ES-I3 (cell line): ENCODE data around the gene CROCC2.

Source experiments
- H3K36me3 ChIP-seq: 2 replicates; pipeline ENCODE4 v1.6.1; 2013; ENCODE audit warnings: mild to moderate bottlenecking, low read length, control low read depth, moderate library complexity; ENCODE audit not compliant: insufficient read depth
- H3K4me1 ChIP-seq: 2 replicates; pipeline ENCODE4 v1.6.1; 2013; ENCODE audit warnings: mild to moderate bottlenecking, control low read depth, low read length; ENCODE audit not compliant: insufficient read depth
- H3K9ac ChIP-seq: 2 replicates; pipeline ENCODE4 v1.6.1; 2013; ENCODE audit warnings: low read depth, mild to moderate bottlenecking, low read length, moderate library complexity
- H3K9me3 ChIP-seq: 2 replicates; pipeline ENCODE4 v1.6.1; 2013; ENCODE audit warnings: mild to moderate bottlenecking, low read length, moderate library complexity; ENCODE audit not compliant: control insufficient read depth, insufficient read depth

Gene CROCC2

GRCh38 chr2:241002275-241003046, 96.3 kb downstream of the CROCC2 start:
- H3K36me3 ChIP-seq: no peaks in the 10 kb centered on the region
- H3K4me1 ChIP-seq: no peaks in the 10 kb centered on the region
- peaks cover 8% of the 10 kb centered on the region for H3K9me3 ChIP-seq
- no peak overlapping the region for H3K9ac ChIP-seq

- Histone ChIP-seq H3K9ac (no peak overlapping the region), H3K9me3 (peaks cover 8% of the 10 kb centered on the region), H3K4me1 (no peaks in the 10 kb centered on the region), H3K36me3 (no peaks in the 10 kb centered on the region)
Measured at GRCh38 chr2:241003047-241003360, 96.9 kb downstream of the CROCC2 start.

GRCh38 chr2:241003369-241003768, 97.2 kb downstream of the CROCC2 start:
- no peak overlapping the region for H3K9ac ChIP-seq
- no peaks in the 10 kb centered on the region for H3K4me1 ChIP-seq
- H3K9me3 ChIP-seq: peaks cover 8% of the 10 kb centered on the region
- H3K36me3 ChIP-seq: no peaks in the 10 kb centered on the region

GRCh38 chr2:241003830-241004564, 97.9 kb downstream of the CROCC2 start:
- Histone ChIP-seq H3K36me3 (no peaks in the 10 kb centered on the region), H3K9me3 (peaks cover 8% of the 10 kb centered on the region)

GRCh38 chr2:241005569-241005968, 99.4 kb downstream of the CROCC2 start:
- Histone ChIP-seq H3K9ac (no peak overlapping the region), H3K9me3 (peaks cover 8% of the 10 kb centered on the region), H3K4me1 (peaks cover 12% of the 10 kb centered on the region), H3K36me3 (no peaks in the 10 kb centered on the region)

More at GRCh38 chr2:241003830-241004564, 97.9 kb downstream of the CROCC2 start:
- H3K9ac ChIP-seq: no peak overlapping the region
- peaks cover 4% of the 10 kb centered on the region for H3K4me1 ChIP-seq

GRCh38 chr2:241006412-241006811, 100.3 kb downstream of the CROCC2 start:
- Histone ChIP-seq H3K36me3 (no peaks in the 10 kb centered on the region), H3K4me1 (peaks cover 16% of the 10 kb centered on the region), H3K9ac (no peak overlapping the region), H3K9me3 (peaks cover 8% of the 10 kb centered on the region)

- H3K36me3 ChIP-seq: no peaks in the 10 kb centered on the region
- peaks cover 8% of the 10 kb centered on the region for H3K9me3 ChIP-seq
- no peak overlapping the region for H3K9ac ChIP-seq
- H3K4me1 ChIP-seq: peaks cover 16% of the 10 kb centered on the region
Measured at GRCh38 chr2:241007111-241007510, 101.0 kb downstream of the CROCC2 start.

GRCh38 chr2:241007880-241008710, 102.0 kb downstream of the CROCC2 start:
- Histone ChIP-seq H3K9ac (no peak overlapping the region), H3K4me1 (peaks cover 16% of the 10 kb centered on the region), H3K36me3 (no peaks in the 10 kb centered on the region), H3K9me3 (peaks cover 8% of the 10 kb centered on the region)

- Histone ChIP-seq H3K9me3 (peaks cover 6% of the 10 kb centered on the region), H3K4me1 (peaks cover 16% of the 10 kb centered on the region), H3K36me3 (no peaks in the 10 kb centered on the region), H3K9ac (no peak overlapping the region)
Measured at GRCh38 chr2:241008711-241009121, 102.6 kb downstream of the CROCC2 start.

GRCh38 chr2:241009191-241009590, 103.1 kb downstream of the CROCC2 start:
- peaks cover 16% of the 10 kb centered on the region for H3K4me1 ChIP-seq
- H3K9me3 ChIP-seq: peaks cover 3% of the 10 kb centered on the region; the same call in 1 of the 2 replicates
- no peak overlapping the region for H3K9ac ChIP-seq
- H3K36me3 ChIP-seq: no peaks in the 10 kb centered on the region

- Histone ChIP-seq H3K4me1 (peaks cover 16% of the 10 kb centered on the region), H3K9me3 (peaks cover 3% of the 10 kb centered on the region; the same call in 1 of the 2 replicates), H3K9ac (peak overlapping the region; percentile 45), H3K36me3 (no peaks in the 10 kb centered on the region)
Measured at GRCh38 chr2:241009601-241010530, 103.7 kb downstream of the CROCC2 start.

- Histone ChIP-seq H3K4me1 (peaks cover 16% of the 10 kb centered on the region), H3K9ac (0 out of 2 replicates have a peak overlapping the region, but pooled peaks have one; percentile 45), H3K36me3 (no peaks in the 10 kb centered on the region), H3K9me3 (peaks cover under 1% of the 10 kb centered on the region; the same call in 1 of the 2 replicates)
Measured at GRCh38 chr2:241010531-241011295, 104.6 kb downstream of the CROCC2 start.

- Histone ChIP-seq H3K9ac (no peak overlapping the region), H3K36me3 (no peaks in the 10 kb centered on the region), H3K9me3 (no peaks in the 10 kb centered on the region), H3K4me1 (peaks cover 16% of the 10 kb centered on the region)
Measured at GRCh38 chr2:241011296-241011600, 105.1 kb downstream of the CROCC2 start.
